ENCODE measurements around the gene ITPA.

The ITPA gene

DNA sequence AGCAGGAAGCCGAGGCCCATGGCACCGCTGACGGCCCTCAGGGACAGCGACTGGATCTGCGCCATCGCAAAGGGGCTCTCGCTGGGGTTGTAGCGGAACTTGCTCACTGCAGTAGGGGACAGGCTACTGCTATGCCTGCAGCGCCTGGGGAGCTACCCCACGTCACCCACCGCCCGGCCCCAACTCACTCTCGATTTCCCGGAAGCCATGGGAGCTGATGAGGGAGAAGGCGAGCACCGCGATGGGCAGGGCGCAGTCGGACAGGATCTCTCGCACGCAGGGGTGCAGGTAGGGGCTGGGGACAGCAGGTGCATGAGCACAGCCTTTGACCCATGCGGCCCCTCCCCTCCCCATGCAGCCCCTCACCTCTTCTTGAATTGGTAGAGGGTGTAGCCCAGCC, 19.9 kb downstream of the ITPA start:
- DNase-seq: no peak

DNA sequence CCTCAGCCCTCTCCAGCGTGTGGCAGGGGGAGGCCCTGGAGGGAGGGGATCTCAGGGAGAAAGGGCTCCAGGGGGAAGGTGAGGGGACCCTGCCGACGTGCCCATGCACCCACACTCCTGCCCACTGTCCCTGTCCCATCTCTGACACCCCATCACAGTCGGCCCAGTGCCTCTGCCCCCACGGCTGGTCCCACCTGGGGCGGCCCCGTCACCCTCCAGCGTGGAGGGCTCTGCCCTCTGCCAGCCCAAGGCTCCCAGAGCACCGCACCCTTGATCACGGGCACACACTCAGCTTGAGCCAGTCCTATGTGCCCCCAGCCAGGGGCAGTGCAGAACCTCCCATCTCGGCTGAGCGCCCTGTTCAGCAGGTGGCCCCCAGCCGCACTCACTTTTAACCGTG, 20.5 kb downstream of the ITPA start:
- no peak for DNase-seq

- no peak for DNase-seq
Observed at GRCh38 chr20:3231116-3231515, 21.8 kb downstream of the ITPA start.

DNA sequence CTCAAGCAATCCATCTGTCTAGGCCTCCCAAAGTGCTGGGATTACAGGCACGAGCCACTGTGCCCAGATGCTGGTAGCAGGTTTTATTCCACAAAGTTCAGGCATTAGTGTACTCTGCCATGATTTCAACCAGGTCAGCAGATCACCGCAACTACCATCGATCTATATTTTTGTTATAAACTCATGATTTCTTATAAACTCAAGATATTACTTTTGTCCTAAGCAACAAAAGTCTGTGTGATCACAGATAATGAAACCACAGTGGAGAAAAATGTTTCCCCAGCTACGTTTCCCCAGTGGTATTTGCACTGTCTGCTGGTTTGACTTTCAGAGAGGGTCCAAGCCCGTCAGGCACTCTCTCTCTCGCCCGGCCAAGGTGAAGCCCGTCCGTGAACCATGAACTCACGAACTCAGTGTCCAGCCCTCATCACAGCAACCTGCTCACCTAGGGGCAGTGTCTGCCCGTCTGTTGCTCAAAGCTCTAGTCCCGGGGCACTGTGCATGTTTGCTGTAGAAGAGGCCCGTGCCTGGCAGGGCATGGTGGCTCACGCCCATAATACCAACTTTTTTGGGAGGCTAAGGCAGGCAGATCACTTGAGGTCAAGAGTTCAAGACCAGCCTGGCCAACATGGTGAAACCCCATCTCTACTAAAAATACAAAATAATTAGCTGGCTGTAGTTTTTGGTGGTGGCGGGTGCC, 22.7 kb downstream of the ITPA start:
- DNase-seq: no peak

GRCh38 chr20:3233131-3233990, 24.1 kb downstream of the ITPA start:
- DNase-seq: no peak

- no peak for DNase-seq
Observed at GRCh38 chr20:3233991-3234498, 24.7 kb downstream of the ITPA start.

GRCh38 chr20:3235666-3236324, 26.5 kb downstream of the ITPA start:
- DNase-seq: no peak

DNA sequence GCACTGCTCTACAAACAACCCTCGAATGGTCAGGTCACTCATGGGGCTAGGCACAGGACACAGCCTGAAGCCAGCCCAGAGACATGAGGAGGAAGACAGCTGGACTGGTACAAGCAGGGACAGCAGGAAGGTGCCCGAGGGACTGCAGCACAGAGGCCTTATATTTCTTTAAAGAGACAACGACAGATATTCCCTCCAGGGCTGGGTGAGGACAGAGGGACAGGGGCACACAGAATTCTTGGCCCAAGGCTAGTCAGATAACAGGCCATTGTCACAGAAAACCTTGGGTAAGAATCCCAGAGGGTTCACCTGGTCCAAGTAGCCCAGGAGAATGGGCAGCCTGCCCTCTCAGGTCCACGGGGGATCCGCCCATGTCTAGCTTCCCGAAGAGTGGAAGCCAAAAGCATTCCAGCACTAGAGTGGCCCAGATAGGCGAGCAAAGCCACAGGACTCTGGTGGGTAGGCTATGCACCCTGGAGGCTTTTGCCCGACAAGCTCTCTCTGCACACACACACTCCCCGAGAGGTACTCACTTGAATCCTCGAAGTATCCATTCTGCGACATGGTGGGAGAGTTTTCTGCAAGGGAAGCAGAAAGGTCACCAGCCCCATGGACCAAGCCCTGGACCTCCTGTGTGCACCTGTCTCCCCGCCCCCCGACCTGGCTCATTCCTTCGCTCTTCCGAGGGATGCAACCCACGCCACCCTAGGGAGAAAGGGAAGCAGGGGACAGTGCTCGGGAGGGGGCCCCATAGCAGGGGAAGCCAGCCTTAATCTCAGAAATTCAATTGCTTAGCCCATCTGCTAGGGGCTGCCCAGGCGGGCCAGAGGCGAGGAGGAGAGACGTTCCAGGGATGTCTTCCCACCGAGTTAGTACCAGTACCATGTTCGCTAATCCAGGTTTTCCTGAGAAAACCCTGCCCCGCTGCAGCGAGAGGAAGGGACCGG, 28.0 kb downstream of the ITPA start:
- no peak for DNase-seq

GRCh38 chr20:3237958-3238615, 28.8 kb downstream of the ITPA start:
- no peak for DNase-seq

- peak; percentile 25 to 44 for DNase-seq
Observed at GRCh38 chr20:3238616-3239025, 29.3 kb downstream of the ITPA start.

DNA sequence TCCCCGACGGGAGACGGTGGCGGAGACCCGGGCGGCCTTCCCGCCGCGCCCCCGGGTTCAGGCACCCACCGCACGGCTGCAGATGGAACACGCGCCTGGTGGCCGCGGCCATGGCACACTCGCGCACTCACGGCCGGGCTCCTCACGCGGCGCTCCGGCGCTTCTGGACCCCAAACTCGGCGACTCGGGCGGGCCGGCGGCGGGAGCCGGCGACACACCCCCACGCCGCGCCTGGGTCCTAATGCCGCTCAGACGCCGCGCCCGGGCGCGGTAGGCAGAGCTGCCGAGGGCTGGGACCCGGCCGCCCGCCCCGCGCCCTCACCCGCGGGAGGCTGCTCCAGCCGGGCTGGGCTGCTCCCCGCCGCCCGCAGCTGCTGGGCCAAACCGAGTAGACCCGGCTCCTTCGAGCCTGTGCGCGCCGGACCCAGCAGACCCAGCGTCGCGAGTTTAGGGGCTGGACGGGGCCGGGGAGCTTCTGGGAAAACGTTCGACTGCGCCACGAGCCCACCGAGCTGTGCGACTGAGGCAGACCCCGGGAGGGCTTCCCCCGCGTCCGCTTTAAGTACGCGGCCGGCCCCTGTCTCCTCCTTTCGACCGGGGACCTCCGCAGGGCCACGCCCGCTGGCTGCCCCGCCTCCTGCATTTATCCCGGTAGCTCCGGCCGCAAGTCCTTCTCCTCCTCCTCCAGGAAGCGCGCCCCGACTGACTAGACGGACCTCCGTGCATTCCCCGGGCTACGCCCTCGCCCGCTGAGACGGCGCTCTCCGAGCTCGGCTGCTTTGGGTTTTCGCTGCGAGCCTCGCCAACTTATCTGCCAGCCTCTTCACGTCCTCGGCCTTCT, 29.9 kb downstream of the ITPA start, which contains the start of gene SLC4A11:
Gene SLC4A11 (minus strand): TSS at position 165 of the 841 bp plus-strand sequence. CDS start 53 bp downstream, at position 112.
- DNase-seq: peak; percentile 16 to 40

DNA sequence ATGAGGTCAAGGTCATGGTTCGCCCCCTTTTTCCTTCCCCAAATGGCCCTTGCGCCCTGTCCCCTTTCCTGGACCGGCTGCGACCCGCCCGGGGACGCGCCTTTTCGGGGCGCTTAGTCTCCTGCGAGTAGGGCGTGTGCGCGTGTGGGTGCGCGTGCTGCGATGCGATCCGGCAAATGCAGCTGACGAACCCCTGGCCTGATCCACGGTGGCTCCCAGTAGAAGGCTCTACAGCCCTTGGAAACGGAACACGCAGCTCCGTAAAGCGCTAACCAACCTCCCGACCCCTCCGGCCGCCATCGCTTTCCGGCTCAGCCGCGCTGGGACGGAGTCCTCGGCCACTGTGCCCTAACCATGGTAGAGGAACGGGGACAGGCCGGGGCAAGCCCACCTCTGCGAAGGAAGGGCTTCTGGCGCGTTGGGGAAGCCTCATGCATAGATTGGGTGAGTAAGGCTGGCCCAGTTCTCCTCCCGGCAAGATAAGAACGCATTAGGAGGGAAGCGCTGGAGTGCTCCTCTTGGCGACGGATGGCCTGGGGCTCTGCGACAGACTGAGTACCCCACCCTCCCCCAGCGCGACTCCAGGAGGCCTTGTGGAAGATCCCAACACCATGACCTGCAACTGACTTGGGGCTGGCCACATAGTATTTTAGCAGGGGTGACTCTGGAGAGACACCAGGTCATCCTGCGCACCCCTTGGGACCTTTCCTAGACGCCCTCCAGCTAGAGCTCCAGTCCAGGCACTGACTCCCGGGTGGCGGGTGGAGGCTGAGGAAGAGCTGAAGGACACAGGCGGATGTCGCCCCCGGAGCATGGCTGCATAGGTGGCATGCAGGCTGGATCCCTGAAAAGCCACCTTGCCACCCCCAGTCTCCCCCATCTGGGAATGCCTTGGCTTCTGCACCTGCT, 30.8 kb downstream of the ITPA start:
- no peak for DNase-seq

DNA sequence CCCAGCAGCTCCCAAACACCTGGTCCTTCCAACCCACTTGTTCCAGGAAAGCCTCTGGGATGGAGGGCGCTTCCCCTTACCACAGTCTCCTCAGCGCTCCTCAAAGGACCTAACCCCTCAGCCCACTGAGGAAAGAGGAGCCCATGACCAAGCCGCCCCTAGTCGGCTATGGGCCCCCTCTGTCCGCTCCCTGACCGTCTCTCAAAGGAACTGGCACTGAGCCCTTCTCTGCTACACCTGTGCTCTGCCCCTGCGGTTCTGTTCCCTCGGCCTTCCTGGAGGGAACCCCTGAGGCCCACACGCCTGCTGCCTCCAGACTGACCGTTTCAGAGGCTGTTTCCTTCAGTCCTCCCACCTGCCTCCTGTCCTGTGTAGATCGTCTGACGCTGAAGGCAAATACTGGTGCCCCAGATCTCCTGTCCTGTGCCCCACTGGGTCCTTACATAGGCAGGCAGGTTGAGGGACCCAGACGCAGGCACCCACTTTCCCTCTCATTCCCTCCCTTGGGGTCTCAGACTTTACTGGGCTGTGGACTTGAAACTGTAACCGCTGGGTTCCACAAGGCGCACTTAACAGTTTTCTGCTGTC, 31.6 kb downstream of the ITPA start:
- DNase-seq: no peak

GRCh38 chr20:3242172-3242692, 32.9 kb downstream of the ITPA start:
- DNase-seq: no peak

- DNase-seq: no peak
Observed at GRCh38 chr20:3243718-3244358, 34.5 kb downstream of the ITPA start.

- no peak for DNase-seq
Observed at GRCh38 chr20:3244613-3245012, 35.3 kb downstream of the ITPA start.

GRCh38 chr20:3245156-3245555, 35.9 kb downstream of the ITPA start:
- DNase-seq: no peak

DNA sequence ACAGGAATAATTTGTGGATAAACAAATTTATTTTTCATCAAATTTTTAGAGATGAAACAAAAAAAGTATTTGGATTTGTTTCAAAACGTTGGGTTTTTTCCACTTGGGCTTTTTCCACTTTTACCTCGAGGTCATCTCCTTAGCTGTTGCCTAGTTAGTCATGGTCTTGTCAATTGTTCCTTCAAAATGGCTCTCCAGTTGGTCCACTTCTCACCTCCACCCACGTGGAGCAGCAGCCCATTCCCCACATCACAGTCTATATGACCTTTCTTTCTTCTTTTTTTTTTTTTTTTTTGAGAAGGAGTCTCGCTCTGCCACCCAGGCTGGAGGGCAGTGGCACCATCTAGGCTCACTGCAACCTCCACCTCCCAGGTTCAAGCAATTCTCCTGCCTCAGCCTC, 36.4 kb downstream of the ITPA start:
- no peak for DNase-seq
